Cardiac muscle cell (in vitro differentiated cells and primary cell): ENCODE results near the gene AFF2. TPM values are rescaled to one million over a fixed set of nuclear protein-coding genes. Genes with fewer than 3 reads are reported as not detected.

Experiments
- DNase-seq, 2 donors: peaks; one replicate each; pipeline versions ENCODE4 v3.0.0 to v3.0.0-alpha.2; 2010 to 2017; ENCODE audit warnings: low read depth in 1 of 2, low spot score in 1 of 2
- H3K27ac ChIP-seq: fragments of 200-600 bp; sonication (generic); 2 replicates; pipeline ENCODE4 v1.5.1; 2016
- H3K27me3 ChIP-seq: fragments of 200-600 bp; sonication (generic); 2 replicates; pipeline ENCODE4 v1.6.0; 2016; ENCODE audit warnings: control low read depth
- H3K36me3 ChIP-seq: fragments of 200-600 bp; sonication (generic); 2 replicates; pipeline ENCODE4 v1.5.1; 2016; ENCODE audit warnings: control low read depth
- H3K4me1 ChIP-seq: fragments of 200-600 bp; sonication (generic); 2 replicates; pipeline ENCODE4 v1.8.1; 2017; ENCODE audit warnings: low read depth, mild to moderate bottlenecking, mixed run types
- H3K4me3 ChIP-seq: fragments of 200-600 bp; sonication (generic); 2 replicates; pipeline ENCODE4 v1.5.1; 2016; ENCODE audit warnings: mild to moderate bottlenecking
- H3K9me3 ChIP-seq: fragments of 200-600 bp; sonication (generic); 2 replicates; pipeline ENCODE4 v1.5.1; 2017; ENCODE audit warnings: low read depth, mild to moderate bottlenecking, control low read depth
- CTCF ChIP-seq: IDR thresholded peaks from 2 replicates; pipeline ENCODE4 v1.5.1; 2012; ENCODE audit warnings: low read depth, mild to moderate bottlenecking, low read length
- polyA plus RNA-seq: library from polyadenylated mRNA; unstranded; fragments of >200 nt; fragmentation: Nextera tagmentation; extraction: Ambion mirVana; gene quantifications from 2 replicates; pipeline ENCODE4 v1.2.1, GENCODE V29; 2016
- total RNA-seq: library from RNA; depleted of rRNA; stranded (reverse); fragments of >200 nt; gene quantifications from 2 replicates; pipeline ENCODE4 v1.2.3, GENCODE V29; 2016

Gene AFF2
- total and polyA plus RNA-seq, 2 experiments from 2014 or later, result 4.4 to 8.3 TPM

GRCh38 chrX:149032449-149032848, 532.0 kb downstream of the AFF2 start:
- no peak for DNase-seq
- Histone ChIP-seq H3K4me1 (no peaks in the 10 kb centered on the region), H3K9me3 (no peaks in the 10 kb centered on the region), H3K27me3 (peaks cover 7% of the 10 kb centered on the region), H3K4me3 (no peak overlapping the region), H3K27ac (no peak overlapping the region), H3K36me3 (no peaks in the 10 kb centered on the region)
- no peak for TF ChIP-seq CTCF

- no peaks in the 10 kb centered on the region for H3K36me3 ChIP-seq
- no peaks in the 10 kb centered on the region for H3K9me3 ChIP-seq
- no peak for TF ChIP-seq CTCF
- H3K27ac ChIP-seq, result no peak overlapping the region
- H3K4me1 ChIP-seq, result no peaks in the 10 kb centered on the region
- peak in 1 of 2 donors; percentile 27 for DNase-seq
- H3K27me3 ChIP-seq, result peaks cover 9% of the 10 kb centered on the region
- H3K4me3 ChIP-seq, result no peak overlapping the region
These were observed 535.7 kb downstream of the AFF2 start for GRCh38 chrX:149036086-149036485.

- no peak overlapping the region for H3K27ac ChIP-seq
- no peak for TF ChIP-seq CTCF
- H3K36me3 ChIP-seq, result no peaks in the 10 kb centered on the region
- no peaks in the 10 kb centered on the region for H3K9me3 ChIP-seq
- H3K4me3 ChIP-seq, result no peak overlapping the region
- no peaks in the 10 kb centered on the region for H3K4me1 ChIP-seq
- DNase-seq, result peak in 1 of 2 donors; percentile 38
- peaks cover 9% of the 10 kb centered on the region for H3K27me3 ChIP-seq
These were observed 537.0 kb downstream of the AFF2 start for GRCh38 chrX:149037281-149037870.

GRCh38 chrX:149039057-149039456, 538.6 kb downstream of the AFF2 start:
- no peak for TF ChIP-seq CTCF
- Histone ChIP-seq H3K9me3 (no peaks in the 10 kb centered on the region), H3K4me1 (no peaks in the 10 kb centered on the region), H3K4me3 (no peak overlapping the region), H3K36me3 (no peaks in the 10 kb centered on the region), H3K27ac (no peak overlapping the region), H3K27me3 (peaks cover 9% of the 10 kb centered on the region)
- no peak for DNase-seq

GRCh38 chrX:149040873-149041535, 540.6 kb downstream of the AFF2 start:
- H3K4me1 ChIP-seq, result no peaks in the 10 kb centered on the region
- H3K27ac ChIP-seq, result no peak overlapping the region
- no peaks in the 10 kb centered on the region for H3K36me3 ChIP-seq
- no peaks in the 10 kb centered on the region for H3K9me3 ChIP-seq
- peaks cover 9% of the 10 kb centered on the region for H3K27me3 ChIP-seq
- no peak for TF ChIP-seq CTCF
- DNase-seq, result no peak
- H3K4me3 ChIP-seq, result no peak overlapping the region
